GM18511 (cell line): ENCODE data around the gene SSBP3.
"Not testable (repeated sequence)": the region's sequence is repeated elsewhere in the genome, so short reads cannot be mapped to it uniquely, and the experiment has no call there.

Experiments
- ATAC-seq: cut with Tn5 transposase; IDR thresholded peaks from one replicate; pipeline ENCODE4 v1.9.1; 2021; ENCODE audit warnings: mild to moderate bottlenecking, moderate library complexity; ENCODE audit not compliant: unreplicated experiment

Gene SSBP3

GRCh38 chr1:54227091-54227602 lies 179.0 kb downstream of the SSBP3 start:
- ATAC-seq, result no peak

- ATAC-seq, result no peak
Observed at GRCh38 chr1:54225986-54226559, 180.1 kb downstream of the SSBP3 start.

- no peak for ATAC-seq
Observed at GRCh38 chr1:54225378-54225777, 180.8 kb downstream of the SSBP3 start.

GRCh38 chr1:54224233-54224632 lies 182.0 kb downstream of the SSBP3 start:
- ATAC-seq, result no peak

GRCh38 chr1:54223441-54224202 lies 182.6 kb downstream of the SSBP3 start:
- no peak for ATAC-seq

- no peak for ATAC-seq
Observed at GRCh38 chr1:54222711-54223110, 183.5 kb downstream of the SSBP3 start.

- ATAC-seq, result no peak
Observed at GRCh38 chr1:54221867-54222484, 184.2 kb downstream of the SSBP3 start.

GRCh38 chr1:54221113-54221834 lies 184.9 kb downstream of the SSBP3 start:
- no peak for ATAC-seq

GRCh38 chr1:54220004-54220811 lies 186.0 kb downstream of the SSBP3 start:
- ATAC-seq, result no peak

GRCh38 chr1:54219688-54220003 lies 186.5 kb downstream of the SSBP3 start:
- ATAC-seq, result no peak

- no peak for ATAC-seq
Observed at GRCh38 chr1:54218883-54219687, 187.1 kb downstream of the SSBP3 start.

- ATAC-seq, result no peak
Observed at GRCh38 chr1:54215523-54215922, 190.7 kb downstream of the SSBP3 start.

GRCh38 chr1:54212872-54213271 lies 193.3 kb downstream of the SSBP3 start:
- no peak for ATAC-seq

- not testable (repeated sequence) for ATAC-seq
Observed at GRCh38 chr1:54207896-54208295, 198.3 kb downstream of the SSBP3 start.

GRCh38 chr1:54207287-54207686 lies 198.9 kb downstream of the SSBP3 start:
- no peak for ATAC-seq

GRCh38 chr1:54204199-54204598 lies 202.0 kb downstream of the SSBP3 start:
- no peak for ATAC-seq

- ATAC-seq, result peak; percentile 16
Observed at GRCh38 chr1:54200519-54200997, 205.6 kb downstream of the SSBP3 start.

GRCh38 chr1:54199765-54200518 lies 206.3 kb downstream of the SSBP3 start, which contains the start of the genes CYB5RL and MRPL37:
CYB5RL (minus strand) TSS chr1:54200030; CDS start chr1:54195616, 4,414 bp downstream.
MRPL37 (plus strand) TSS chr1:54200167; CDS start chr1:54200244, 77 bp downstream.
- ATAC-seq, result peak; percentile 98
